T-helper 22 cell (primary cell): Measurements from ENCODE around the gene IDH2.
"Not testable (repeated sequence)": the region's sequence is repeated elsewhere in the genome, so short reads cannot be mapped to it uniquely, and the experiment has no call there.

ENCODE experiments used
- DNase-seq: peaks from one replicate; pipeline ENCODE4 v3.0.0-alpha.2; 2020; ENCODE audit warnings: low read depth

Gene IDH2

DNA sequence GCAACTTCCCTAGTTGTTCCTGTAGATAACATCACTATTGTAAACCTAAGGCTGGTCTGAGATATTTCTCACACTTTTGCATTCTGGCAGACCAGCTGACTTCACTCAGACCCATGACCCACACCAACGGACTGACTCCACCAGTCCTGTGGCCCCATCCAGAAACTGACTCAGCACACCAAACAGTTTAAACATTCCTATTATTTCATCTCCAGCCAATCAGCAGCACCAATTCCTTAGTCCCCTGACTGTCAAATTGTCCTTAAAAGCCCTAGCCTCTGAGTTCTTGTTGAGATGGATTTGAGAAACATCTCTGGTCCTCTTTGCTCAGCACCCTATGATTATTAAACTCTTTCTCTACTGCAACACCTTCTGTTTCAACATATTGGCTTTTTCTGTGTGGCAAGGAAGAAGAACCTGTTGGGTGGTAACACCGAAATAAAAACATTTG lies 12.2 kb upstream of the IDH2 start:
- DNase-seq, result no peak

DNA sequence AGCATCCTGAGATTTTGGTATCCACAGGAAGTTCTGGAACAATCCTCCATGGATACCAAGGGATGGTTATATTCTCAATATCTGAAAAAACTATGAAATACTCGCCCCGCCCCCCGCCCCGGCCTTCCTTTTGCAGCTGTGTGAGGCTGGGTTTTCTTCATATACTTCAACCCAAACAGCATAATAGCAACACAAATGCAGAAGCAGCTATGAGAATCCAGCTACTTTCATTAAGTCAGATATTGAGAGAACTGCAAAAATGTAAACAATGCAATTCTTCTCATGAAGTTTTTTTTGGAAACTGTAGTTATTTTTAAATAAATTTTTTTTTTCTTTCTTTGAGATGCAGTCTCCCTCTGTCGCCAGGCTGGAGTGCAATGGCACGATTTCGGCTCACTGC lies 10.9 kb upstream of the IDH2 start:
- no peak for DNase-seq

DNA sequence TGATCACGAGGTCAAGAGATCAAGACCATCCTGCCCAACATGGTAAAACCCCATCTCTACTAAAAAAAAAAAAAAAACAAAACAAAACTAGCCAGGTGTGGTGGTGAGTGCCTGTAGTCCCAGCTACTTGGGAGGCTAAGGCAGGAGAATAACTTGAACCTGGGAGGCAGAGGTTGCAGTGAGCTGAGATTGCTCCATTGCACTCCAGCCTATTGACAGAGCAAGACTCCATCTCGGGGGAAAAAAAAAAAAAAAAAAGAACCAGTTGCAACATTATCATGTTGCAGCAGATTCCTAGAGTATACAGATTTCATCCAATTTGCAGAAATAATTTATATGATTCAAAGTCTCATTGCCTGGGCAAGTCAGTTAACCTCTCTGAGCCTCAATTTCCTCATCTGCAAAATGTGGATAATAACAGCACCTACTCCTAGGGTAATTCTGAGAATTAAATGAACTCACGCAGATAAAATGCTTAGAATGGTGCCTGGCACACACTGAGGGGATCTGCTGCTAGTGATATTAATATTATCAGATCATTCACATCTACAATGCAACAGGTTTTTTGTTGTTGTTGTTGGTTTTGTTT lies 7.0 kb upstream of the IDH2 start:
- DNase-seq, result not testable (repeated sequence)

DNA sequence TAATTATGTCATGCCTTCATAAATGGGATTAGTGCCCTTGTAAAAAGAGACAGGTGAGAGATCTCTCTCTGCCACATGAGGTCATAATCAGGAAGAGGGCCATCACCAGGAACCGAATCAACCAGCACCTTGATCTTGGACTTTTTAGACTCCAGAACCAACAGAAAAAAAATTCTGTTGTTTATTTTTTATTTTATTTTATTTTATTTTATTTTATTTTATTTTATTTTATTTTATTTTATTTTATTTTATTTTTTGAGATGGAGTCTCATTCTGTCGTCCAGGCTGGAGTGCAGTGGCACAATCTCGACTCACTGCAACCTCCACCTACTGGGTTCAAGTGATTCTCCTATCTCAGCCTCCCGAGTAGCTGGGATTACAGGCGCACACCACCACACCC lies 5.8 kb upstream of the IDH2 start:
- DNase-seq, result not testable (repeated sequence)

DNA sequence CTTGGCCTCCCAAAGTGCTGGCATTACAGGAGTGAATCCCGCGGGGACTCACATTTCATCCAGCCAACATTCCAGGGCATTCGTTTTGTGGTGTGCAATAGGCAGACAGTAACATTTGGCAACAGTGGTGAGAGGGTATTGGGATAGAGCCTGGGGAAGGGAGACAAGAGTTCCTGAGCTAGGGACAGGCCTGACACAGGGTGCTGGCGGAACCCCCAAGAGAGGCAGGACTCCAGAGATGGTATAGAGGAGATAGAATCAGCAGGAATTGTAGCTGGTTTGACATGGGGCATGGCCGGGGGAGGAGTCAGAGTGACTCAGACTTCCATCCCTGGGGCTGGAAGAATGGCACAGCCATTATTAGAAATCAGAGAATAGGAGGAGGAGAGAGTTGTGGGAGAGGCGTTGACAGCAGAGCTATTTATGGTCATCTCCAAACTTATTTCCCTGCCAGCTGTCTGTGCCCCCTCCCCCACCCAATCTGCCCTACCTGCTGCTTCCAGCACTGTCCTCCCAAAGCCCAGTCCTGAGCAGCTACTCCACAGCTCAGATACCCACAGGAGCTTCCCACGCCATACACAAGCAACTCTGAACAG lies 4.4 kb upstream of the IDH2 start:
- DNase-seq, result no peak

DNA sequence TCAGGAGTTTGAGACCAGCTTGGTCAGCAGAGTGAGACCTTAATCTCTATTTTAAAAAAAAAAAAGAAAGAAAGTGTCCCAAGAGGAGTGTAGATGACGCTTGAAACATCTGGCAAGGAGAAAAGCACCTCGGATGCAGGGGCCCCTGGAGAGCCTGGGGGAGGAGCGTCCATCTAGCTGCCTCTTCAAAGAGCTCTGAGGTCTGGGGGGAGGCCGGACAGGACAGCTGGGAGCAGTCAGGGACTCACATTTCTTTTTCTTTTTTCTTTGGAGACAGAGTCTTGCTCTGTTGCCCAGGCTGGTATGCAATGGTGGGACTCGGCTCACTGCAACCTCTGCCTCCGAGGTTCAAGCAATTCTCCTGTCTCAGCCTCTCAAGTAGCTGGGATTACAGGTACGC lies 3.3 kb upstream of the IDH2 start:
- no peak for DNase-seq

DNA sequence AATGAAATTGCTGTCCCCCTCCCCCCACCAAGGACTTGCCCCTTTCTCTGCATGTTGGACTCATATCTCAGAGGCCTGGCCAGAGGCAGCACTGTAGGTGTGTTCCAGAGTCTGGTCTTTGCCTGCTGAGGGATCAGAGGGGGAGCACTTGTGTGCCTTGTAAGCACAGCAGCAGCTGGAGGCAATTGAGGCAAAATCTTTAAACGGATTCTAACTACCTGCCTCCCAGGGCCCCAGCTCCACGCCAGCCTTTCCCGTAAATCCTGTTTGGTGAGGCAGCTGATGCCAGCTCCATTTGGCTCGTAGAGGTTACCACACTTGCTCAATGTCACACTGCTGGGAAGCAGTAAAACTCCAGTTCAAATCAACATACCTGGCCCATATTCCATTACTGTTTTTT lies 2.3 kb upstream of the IDH2 start:
- no peak for DNase-seq

DNA sequence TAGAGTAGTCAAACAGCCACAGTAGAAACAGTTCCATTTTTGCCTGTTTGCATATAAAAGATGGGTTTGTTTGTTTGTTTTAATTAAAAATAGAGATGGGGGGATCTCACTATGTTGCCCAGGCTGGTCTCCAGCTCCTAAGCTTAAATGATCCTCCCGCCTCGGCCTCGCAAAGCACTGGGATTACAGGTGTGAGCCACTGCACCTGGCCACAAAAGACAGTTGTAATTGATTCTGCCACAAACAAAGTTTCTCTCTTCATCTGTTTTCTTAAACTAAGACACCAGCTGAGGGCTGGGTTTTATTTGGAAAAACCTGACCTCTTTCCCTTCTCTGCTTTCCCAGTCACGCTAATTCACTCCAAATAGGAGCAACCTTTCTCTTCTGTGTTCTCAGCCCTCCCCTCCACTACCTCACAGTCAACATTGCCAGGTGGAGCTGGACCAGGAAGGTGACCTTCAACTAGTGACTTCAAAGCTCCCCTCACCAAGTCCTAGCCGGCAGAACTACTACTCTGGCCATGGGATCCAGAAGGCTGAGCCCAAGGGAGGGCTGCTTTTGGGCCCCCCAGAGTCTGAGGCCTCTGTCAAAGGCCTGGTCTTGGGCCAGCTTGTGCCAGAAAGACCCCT lies 1.5 kb upstream of the IDH2 start:
- DNase-seq, result no peak

DNA sequence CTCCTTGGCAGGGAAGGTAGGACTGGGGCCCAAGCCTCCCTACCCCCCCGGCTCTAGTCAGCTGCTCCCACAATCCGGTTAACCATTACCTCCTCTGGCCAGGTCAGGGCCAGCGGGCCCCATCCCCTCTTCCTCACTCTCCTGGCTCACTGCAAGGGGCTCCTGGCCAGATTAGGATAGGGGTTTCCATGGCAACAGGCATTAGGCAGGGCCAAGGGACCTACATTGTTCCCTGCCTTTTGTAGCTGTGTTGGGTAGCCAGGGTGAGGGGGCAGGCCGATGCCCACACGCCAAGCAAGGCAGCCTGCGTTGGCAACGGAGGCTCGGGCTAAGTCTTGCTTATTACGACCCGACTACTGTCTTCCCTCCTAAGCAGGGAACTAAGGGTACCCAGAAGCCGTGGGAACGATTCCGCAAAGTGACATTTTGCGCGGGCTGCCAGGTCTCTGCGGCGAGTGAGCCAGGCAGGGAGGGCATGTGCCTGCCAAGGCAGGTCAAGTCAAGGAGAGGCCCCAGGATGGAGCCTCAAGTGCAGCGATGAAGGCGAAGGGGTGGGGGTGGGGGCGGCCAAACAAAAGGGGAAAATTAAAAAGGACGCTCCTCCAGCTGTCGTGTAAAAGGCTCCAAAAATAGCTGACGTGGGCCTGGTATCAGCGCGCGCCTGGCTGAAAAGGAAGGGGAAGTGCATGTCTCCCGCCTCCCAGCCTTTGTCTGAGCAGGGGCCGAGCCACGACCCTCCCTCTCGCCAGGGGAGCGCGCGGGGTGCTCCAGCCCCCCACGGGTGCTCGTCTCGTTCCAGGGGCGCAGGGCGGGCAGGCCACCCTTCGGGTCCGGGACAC lies 919 bp downstream of the IDH2 start:
- DNase-seq, result no peak

DNA sequence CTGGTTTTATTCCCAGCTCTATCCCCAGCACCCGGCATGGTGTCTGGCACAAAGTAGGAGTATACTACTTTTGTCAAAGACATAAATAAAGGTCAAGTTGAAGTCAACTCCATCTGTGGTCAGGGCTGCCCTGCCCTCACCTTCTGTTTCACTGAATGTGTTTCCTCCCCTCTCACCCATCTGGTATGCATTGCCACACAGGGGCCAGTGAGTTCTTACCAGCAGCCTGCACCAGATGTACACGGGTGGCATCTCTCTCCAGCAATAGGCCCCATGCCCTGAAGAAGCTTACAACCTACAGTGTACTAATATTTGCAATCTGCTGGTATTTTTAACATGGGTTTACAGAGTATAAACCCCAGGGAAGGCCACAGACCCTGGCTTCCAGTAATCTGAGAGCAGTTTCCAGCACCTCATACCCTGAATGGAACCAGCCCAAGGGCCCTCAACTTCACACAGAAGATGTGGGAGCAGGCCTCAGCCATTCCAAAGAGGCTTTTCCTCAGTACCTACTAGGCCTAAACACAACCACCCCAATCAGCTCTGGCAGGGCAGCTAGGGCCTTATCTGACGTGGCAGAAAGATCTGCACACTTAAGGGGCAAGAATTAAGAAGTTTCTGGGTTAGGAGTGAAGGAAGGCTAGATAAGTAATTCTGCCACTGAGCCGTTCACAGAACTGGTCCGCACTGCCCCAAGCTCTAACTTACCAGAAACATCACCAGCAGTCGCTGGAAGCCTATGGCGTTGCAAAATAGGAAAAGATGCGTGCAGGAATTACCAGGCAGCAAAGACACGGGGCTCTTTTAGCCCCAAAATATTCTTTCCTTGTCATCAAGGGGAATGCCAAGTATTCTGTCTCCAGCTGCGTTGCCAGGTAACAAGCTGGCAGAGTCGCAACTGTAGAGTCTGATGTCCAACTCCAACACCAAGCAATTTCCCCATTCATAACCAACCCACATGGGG lies 2.1 kb downstream of the IDH2 start:
- no peak for DNase-seq

DNA sequence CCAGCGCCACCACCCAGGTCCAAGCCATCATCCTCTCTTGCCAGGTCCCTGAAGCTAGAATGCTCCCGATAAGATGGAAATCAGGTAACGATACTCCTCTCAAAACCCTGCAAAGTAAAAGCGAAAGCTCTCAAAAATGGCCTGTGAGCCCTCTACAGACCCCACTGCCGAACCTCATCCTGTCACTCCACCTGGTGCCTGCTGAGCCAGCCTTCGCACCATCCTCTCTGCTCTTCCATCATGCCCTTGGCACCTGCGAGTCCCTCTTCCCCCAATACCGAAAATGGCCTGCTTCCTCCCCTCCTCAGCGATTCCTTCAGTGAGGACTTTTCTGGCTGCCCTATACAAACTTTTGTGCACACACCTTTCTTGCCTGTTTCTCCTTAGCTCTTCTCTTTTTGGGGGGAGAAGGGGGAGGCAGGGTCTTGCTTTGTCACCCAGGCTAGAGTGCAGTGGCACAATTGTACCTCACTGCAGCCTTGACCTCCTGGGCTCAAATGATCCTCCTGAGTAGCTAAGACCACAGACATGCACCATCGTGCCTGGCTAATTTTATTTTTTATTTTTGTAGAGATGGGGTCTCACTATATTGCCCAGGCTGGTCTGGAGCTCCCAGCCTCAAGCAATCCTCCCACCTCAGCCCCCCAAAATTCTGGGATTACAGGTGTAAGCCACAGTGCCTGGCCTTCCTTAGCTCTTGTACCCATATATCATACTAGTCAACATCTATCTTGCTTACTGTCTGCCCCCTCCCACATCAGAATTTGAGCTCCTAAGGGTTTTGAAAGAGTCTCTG lies 3.0 kb downstream of the IDH2 start:
- no peak for DNase-seq

DNA sequence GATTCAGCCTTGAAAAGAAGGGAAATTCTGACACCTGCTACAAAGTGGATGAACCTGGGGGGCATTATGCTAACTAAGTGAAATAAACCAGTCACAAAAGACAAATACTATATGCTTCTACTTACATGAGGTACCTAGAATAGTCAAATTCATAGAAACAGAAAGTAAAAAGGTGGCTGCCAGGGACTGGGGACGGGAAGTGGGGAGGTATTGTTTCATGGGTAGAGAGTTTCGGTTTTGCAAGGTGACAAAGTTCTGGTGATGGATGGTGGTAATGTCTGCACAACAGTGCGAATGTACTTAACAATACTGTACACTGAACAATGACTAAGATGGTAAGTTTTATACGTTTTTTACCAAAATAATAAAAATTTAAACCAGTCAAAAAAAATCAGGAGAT lies 4.8 kb downstream of the IDH2 start:
- DNase-seq, result peak; percentile 40

DNA sequence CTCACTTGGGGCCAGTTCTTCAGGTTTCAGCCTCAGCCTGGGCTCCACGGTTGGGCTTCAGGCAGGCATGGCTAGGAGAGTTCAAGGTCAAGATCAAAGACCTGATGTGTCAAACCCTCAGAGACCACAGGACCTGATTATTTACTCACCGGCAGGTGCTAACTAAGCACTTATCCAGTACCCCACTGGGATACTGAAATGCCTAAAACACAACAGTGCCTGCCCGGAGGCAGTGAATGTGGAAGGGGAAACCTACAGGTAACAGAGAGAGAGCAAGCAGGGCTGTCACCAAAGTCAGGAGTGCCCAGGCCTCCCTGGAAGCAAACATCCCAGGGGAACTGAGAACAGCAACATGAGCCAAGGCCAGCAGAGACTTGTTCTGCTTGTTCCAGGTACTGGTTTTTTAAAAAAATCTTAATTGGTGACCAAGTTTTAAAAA lies 6.7 kb downstream of the IDH2 start:
- no peak for DNase-seq

DNA sequence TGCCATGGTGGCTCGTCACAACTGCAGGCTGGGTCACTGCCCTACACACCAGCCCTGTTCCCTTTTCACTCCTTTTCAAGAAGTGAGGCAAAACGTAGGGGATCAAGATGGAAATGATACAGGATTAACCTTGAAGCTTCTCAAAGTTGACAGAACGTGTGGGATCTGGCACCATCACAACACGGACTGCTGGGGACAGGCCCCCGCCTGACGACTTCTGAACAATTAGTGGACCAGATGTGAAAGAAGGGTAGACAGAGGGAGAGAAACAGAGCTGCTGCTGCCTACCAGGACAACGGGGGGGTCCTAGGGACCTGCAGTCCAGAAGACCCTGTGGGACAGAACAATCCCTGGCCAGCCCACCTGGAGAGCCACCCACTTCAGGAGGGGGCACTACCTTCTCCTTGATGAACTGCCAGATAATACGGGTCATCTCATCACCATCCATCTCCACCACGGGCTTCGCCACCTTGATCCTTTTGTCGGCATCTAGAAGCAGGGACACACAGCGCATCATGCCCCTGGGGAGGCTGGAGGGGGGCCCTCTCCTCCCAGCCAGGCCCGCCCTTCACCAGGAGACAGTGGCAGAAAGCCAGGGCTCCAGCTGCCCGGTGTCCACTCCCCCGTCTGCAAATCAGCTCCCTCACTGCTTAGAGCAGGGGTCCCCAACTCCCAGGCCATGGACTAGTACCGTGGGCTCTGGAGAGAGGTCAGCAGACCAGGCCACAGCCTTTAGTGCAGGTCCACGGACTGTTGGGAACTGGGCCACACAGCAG lies 10.9 kb downstream of the IDH2 start:
- no peak for DNase-seq

DNA sequence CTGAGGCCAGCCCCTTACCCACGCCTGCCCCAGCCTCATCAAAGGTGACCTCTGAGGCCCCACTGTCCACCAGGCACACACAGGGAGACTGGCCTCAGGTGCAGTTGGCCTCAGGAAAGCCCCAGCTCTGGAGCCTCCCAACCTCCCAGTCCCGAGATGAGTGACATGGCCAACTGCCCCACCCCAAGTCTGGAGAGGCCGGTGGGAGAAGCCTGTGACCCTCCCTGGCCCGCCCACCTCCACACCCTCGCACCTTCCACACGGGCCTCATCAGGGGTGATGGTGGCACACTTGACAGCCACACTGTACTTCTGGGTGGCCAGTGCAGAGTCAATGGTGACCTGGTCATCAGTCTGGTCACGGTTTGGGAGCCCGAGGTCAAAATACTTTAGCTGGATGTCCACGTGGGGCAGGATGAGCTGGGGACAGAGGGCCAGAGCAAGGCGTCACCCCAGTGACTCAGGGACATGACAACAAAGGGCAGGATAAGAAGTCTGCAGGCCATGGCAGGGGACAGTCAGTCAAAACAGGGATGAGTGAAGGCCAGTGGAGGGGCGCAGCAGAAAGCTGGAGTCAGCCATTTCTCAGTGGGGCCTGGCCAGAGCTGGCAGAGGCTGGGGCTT lies 11.9 kb downstream of the IDH2 start:
- no peak for DNase-seq

DNA sequence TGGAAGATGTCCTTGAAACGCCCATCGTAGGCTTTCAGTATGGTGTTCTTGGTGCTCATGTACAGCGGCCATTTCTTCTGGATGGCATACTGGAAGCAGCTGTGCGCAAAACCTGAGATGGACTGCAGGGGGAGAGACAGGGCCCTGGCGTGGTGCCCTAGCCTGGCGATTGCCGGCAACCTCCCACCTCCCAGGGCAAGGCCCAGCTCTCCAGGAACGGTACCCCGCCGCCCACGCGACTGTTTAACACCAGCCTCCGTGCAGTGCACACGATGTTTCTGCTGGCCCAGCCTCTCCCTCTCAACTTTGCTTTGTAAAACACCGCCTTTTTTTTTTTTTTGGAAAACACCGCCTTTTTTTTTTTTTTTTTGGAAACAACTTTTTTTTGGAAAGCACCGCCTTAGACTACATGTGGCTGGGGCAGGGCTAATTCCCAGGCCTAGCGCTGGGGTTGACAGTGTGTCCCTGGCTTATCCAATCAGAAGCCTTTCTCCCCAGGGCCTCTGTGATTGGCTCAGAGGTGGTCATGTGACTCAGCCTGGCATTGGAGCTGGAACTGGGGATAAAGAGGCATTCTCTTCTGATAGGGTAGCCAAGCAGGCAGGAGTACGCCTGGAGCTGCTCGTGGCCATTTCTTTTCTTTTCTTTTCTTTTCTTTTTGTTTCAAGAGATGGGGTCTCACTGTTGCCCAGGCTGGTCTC lies 14.7 kb downstream of the IDH2 start:
- DNase-seq, result no peak

DNA sequence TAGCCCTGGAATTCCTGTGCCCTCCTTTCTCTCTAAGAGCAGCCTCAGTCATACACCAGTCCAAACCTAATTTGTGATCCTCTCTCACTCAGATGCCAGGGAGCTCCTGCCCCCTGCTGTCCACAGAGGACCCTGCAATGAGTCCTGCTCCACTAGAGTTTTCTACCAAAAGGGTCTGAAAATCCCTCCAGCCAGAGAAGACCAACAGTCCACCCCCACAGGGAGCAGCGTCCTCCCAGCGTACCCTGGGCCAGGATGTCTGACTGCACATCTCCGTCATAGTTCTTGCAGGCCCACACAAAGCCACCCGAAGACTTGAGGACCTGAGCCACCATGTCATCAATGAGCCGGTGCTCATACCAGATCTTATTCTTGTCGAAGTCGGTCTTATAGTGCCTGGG lies 15.4 kb downstream of the IDH2 start:
- DNase-seq, result no peak

DNA sequence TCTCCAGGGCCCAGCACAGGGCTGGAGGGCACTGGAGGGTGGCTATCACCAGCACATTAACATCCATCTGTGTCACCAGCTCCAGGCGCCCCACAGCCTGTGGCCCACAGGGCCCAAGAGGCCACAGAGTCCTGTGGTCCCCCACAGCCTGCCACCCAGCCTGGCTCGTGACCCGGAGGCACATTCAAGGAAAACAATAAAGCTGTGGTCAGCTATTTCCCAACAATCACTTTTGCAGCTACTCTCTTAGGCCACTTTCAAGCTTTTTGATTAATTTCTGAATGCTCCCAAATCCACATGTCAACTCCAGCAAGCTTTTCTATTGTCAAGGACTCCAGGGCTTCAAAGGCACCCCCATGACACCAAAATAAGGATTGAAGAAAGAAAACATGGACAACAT lies 16.7 kb downstream of the IDH2 start:
- no peak for DNase-seq

DNA sequence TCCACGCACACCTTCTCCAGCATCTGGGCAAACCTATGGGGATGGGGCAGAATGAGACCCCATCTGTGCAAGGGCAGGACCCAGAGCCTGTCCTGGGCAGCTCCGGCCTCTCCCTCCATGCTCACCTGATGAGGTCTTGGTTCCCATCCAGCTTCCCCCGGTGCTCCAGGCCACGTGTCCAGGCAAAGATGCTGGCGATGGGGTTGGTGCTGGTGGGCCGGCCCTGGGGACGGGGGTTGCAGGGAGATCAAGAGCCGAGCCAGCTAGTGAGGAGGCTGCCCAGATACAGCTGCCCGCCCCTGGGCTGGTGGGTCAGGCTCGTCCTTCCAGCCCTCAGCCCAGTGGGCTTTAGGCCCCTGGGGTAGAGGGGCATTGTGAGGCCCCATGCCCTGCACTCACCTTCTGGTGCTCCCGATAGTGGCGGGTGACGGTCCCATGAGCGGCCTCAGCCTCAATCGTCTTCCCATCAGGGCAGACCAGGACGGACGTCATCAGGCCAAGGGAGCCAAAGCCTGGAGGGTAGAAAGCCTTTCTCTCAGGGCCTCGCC lies 17.3 kb downstream of the IDH2 start:
- no peak for DNase-seq
